Dermis microvascular lymphatic vessel endothelial cell (primary cell): ENCODE data around the gene APOBEC3B. TPM values are rescaled to one million over a fixed set of nuclear protein-coding genes. Genes with fewer than 3 reads are reported as not detected.
"Not testable (repeated sequence)": the region's sequence is repeated elsewhere in the genome, so short reads cannot be mapped to it uniquely, and the experiment has no call there.

ENCODE experiments used
- DNase-seq, 2 donors: peaks; one replicate each; pipeline versions ENCODE4 v3.0.0 to v3.0.0-alpha.2; 2010; ENCODE audit warnings: low read depth in 2 of 2
- total RNA-seq: library from RNA; depleted of rRNA; stranded (reverse); fragments of >200 nt; gene quantifications from 2 replicates; pipeline ENCODE4 v1.2.1, GENCODE V29; 2014

Gene APOBEC3B
- total RNA-seq, 1 donor from 2014 or later, result 1.3 TPM

DNA sequence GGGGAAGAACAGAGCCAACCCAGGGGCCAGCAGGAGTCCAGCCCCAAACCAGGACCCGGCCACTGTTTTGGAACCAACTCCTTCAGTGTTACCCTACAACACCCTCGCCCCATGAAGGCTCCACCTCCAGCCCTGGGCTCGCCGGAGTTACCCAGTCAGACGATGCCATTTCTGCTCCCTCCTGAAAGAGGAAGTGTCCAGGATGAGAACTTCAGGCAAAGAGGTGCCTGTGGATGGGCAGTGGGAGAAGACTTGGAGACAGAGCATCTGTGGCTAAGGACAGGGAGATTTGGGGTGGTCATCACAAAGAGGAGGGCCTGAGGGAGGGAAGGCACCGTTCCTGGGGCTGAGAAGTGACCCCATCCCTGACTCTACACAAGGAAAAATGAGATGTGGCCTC, 14.0 kb downstream of the APOBEC3B start:
- DNase-seq, result no peak

DNA sequence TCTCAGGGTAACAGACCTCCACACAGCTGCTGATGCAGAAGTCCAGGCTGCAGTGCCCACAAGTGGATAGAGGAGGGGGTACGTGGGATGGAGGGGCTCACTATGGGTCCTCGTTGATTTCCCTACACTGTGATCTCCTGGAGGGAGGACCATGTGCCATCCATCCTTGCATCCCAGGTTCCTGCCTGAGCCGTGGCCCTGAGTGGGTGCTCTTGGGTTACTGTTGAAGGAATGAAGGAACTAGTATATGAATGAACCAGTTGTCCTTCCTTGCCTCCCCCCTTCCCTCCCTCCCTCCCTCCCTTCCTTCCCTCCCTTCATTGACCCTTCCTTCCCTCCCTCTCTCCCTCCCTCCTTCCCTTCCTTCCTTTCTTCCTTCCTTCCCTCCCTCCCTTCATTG, 15.4 kb downstream of the APOBEC3B start:
- no peak for DNase-seq

- peak; percentile 57 to 80 for DNase-seq
Measured at GRCh38 chr22:39003165-39003638, 21.1 kb downstream of the APOBEC3B start.

DNA sequence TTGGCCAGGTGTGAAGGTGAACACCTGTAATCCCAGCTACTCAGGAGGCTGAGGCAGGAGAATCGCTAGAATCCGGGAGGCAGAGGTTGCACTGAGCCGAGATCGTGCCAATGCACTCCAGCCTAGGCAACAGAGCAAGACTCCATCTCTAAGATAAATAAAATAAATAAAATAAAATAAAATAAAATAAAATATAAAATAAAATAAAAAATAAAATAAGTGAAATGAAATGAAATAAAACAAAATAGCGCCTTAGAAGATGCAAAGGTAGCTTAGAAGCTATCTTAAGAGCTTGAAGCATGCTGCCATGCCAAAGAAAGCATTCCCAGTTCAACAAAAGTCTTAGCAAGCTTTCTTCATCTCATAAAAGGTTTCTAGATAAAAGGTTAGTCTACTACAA, 25.0 kb downstream of the APOBEC3B start:
- DNase-seq, result no peak

GRCh38 chr22:39008271-39008850, 26.2 kb downstream of the APOBEC3B start:
- not testable (repeated sequence) for DNase-seq

GRCh38 chr22:39010946-39011345, 28.8 kb downstream of the APOBEC3B start:
- DNase-seq, result no peak

- no peak for DNase-seq
Measured at GRCh38 chr22:39012533-39013511, 30.7 kb downstream of the APOBEC3B start.

DNA sequence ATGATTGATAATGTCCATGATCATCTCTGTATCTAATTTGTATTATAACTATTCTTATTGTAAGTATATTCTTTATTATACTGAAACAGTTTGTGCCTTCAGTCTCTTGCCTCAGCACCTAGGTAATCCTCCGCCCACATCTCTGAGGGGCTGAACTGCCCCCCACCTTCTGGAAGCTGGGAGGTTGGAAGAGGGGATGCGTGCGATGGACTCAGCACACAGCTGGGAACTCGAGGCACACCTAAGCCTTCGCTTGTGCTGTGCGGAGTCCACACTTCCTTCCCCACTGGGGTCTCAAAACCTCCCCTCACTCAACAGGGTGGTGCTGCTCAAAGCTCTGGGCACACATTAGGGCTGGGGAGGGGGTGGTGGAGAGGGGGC, 31.4 kb downstream of the APOBEC3B start:
- DNase-seq, result not testable (repeated sequence)

DNA sequence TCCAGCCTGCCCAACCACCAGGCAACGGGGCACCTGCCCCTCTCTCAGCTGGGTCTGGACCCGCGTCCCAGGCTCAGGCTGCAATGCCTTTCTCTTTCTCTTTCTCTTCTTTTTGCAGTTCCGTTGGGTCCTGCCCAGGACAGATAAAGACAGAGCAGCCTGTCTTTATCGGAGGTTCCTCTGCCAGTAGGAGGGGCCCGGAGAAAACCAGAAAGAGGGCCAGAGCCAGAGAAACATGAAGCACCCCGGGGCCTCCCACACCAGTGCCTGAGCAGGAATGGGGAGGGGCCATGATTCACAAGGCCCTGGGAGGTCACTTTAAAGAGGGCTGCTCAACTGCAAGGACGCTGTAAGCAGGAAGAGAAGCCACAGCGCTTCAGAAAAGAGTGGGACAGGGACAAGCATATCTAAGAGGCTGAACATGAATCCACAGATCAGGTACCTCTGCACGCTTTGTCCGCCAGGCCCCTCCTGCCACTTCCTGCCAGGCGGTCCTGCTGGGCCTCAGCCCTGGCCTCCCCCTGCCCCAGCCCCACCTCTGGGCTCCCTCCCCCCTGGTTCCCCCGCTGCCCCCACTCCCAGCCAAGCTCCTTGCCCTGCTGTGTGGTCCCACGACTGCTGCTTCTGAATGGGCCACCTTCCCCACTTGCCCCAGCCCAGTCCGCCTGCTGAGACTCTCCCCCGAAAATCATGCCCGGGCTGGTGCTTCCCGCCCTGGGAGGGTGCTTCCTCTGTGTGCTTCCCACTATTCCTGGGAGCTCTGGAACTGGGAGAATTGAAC, 32.0 kb downstream of the APOBEC3B start, which contains the start of gene APOBEC3C:
Gene APOBEC3C (plus strand): TSS at position 316 of the 781 bp plus-strand sequence. CDS start 106 bp downstream, at position 422.
- DNase-seq, result peak in 1 of 2 donors; percentile 21

GRCh38 chr22:39014723-39015121, 32.6 kb downstream of the APOBEC3B start:
- DNase-seq, result not testable (repeated sequence)

DNA sequence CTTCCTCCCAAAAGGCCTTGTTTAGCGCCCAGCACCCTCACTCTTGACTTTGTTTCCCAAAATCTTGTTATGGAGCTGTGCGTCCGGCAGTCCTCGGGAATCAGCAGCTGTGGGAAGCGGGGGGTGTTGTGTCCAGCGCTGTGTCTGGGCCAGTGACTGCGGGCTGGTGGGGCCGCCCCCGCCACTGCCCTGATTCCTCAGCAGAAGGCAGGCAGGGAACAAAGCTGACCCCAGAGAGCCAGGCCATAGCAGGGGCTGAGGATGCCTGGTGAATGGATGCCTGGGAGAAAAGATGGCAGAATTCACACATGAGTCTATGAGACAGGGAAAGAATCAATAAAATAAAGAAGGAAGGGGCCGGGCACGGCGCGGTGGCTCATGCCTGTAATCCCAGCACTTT, 34.4 kb downstream of the APOBEC3B start:
- DNase-seq, result no peak

DNA sequence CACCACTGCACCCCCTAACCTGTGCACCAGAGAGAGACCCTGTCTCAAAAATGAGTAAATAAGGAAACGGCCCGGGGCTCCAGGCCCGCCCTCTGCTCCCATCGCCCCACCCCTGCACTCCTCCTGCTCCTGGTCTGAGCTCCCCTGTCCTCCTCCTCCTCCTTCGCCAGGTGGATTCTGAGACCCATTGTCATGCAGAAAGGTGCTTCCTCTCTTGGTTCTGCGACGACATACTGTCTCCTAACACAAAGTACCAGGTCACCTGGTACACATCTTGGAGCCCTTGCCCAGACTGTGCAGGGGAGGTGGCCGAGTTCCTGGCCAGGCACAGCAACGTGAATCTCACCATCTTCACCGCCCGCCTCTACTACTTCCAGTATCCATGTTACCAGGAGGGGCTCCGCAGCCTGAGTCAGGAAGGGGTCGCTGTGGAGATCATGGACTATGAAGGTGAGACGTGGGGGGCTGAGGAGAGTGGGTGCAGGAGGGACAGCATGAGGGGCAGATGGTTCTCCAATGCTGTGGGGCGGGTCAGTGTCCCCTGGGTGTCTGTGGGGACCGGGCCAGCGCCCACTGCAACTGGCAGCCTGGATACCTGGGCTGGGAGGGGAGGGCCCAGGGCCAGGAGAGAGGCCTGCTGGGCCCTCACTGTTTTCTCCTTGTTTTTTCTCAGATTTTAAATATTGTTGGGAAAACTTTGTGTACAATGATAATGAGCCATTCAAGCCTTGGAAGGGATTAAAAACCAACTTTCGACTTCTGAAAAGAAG, 35.6 kb downstream of the APOBEC3B start:
- DNase-seq, result no peak

DNA sequence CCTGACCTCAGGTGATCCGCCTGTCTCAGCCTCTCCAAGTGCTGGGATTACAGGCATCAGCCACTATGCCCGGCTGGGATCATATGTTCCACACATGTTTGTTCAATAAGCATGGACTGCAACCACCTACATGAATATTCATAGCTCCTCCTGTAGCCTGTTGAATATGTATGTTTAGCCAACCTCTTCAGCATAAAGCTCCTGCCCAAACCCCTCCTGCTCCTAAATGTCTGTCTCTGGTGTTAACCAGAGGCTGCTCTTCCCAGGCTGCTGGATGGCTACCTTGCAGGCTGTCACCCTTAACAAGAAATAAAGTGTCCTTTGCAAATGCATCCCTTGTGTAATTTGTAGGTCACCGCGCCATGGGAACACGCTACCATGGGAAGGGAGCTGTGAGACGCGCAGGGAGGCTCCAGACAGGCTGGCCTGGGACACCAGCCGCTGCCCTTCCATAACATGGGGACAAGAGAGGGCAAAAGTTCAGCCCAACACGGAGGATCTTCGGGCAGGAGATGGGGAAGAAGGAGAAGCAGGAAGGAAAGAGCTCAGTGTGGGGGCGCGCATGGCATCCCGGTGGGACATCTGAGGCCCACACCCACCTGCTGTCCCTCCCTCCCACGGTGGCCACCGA, 38.0 kb downstream of the APOBEC3B start:
- not testable (repeated sequence) for DNase-seq

DNA sequence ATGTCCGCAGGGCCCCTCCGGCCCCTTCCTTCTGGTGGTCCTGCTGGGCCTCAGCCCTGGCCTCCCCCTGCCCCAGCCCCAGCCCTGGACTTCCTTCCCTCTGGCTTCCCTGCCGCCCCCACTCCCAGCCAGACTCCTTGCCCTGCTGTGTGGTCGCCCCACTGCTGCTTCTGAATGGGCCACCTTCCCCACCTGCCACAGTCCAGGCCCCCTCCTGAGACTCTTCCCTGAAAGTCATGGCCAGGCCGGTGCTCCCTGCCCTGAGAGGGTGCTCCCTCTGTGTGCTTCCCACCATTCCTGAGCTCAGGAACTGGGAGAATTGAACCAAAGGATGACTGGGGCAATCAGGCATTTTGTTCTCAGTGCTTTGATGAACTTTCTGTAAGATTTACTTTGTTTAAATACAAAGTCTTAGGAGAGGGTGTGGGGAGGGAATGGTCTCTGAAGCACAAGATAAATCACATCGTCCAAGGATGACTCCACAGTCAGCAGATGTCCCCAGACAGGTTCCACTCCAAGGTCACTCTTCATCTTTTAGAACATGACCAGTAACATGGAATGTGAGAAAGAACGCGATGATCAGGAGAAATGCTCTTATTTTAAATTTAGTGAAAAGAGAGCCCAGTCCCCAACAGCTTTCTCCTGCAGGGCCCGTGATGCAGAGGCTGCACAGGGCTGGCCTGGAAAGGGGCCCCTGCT, 39.6 kb downstream of the APOBEC3B start:
- no peak for DNase-seq

DNA sequence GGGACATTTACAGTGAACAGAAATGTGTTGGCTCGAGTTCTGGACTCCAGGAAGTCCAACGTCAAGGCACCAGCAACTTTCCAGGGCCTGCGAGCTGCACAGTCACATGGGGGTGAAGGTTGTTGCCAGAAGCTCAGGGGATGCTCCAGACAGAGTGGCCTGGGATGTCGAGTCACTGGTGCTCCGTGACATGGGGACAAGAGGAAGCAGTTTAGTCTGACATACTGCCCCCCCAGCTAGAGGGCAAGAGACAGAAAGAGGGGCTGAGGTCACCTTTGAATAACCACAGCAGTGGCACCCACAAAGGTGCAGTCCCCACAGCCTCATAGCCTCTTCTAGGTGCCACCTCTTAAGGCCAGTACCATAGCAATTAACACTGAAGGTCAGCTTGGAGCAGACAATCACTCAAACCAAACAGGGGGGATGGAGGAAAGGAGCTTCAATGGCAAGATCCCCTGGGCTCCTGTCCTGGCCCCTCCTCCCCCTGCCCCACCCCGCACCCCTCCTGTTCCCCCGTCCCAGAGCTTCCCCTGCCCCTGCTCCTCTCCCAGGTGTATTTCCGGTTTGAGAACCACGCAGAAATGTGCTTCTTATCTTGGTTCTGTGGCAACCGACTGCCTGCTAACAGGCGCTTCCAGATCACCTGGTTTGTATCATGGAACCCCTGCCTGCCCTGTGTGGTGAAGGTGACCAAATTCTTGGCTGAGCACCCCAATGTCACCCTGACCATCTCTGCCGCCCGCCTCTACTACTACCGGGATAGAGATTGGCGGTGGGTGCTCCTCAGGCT, 42.6 kb downstream of the APOBEC3B start:
- DNase-seq, result no peak

GRCh38 chr22:39026509-39027150, 44.5 kb downstream of the APOBEC3B start:
- DNase-seq, result no peak

GRCh38 chr22:39027717-39028116, 45.6 kb downstream of the APOBEC3B start:
- no peak for DNase-seq

DNA sequence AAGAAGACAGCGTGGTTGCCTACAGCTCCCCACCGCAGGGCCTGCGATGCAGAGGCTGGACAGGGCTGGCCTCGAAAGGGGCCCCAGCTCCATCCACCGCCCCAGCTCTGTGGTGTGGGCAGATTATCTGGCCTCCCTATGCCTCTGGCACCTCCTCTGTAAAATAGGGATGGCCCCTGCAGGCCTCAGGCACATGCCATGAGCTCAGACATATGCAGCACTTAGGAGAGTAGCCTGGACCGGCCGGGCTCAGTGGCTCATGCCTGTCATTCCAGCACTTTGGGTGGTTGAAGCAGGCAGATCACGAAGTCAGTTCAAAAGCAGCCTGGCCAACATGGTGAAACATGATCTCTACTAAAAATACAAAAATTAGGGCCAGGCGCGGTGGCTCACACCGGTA, 46.1 kb downstream of the APOBEC3B start:
- no peak for DNase-seq

GRCh38 chr22:39029227-39029626, 47.1 kb downstream of the APOBEC3B start:
- no peak for DNase-seq
